HG03139 (cell line): ENCODE data around the gene UBASH3A.

ENCODE experiments used
- ATAC-seq: cut with Tn5 transposase; IDR thresholded peaks from one replicate; pipeline ENCODE4 v1.9.1; 2021; ENCODE audit not compliant: unreplicated experiment

The UBASH3A gene

DNA sequence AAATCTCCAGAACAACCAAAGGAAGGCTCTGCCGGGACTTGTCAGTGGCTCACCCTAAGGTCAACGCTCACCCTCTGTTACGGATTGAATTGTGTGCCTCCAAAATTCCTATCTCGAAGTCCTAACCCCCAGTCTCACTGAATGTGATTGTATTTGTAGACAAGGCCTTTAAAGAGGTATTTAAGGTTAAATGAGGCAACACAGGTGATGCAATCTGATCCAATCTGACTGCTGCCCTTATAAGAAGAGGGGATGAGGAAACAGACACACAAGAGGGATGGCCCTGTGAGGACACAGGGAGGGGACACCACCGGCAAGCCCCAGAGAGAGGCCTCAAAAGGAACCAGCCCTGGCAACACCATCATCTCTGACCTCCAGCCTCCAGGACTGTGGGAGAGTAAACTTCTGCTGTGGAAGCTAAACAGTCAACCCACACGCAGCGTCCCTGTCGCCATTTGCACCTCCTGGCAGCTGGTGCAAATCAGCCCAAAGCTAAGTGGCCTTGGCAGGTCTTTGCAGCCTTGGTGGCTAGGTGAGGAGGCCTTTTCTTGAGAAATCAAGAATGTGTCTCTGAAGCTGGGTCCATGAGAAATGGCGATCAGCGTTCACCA is 24.2 kb downstream of the UBASH3A start:
- ATAC-seq: no peak

DNA sequence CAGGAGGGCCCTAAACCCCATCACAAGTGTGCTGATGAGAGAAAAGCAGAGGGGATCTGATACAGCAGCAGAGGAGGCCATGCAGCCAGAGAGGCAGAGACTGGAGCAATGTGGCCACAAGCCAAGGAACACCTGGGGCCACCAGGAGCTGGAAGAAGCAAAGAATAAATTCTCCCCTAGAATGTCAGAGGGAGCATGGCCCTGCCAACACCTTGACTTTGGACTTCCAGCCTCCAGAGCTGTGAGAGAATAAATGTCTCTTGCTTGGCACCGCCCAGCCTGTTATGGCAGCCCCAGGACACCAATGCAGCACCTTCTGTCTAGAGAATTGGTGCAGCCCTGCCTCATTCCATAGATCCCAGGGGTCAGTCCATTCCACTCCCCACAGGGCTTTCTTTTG is 25.3 kb downstream of the UBASH3A start:
- no peak for ATAC-seq

DNA sequence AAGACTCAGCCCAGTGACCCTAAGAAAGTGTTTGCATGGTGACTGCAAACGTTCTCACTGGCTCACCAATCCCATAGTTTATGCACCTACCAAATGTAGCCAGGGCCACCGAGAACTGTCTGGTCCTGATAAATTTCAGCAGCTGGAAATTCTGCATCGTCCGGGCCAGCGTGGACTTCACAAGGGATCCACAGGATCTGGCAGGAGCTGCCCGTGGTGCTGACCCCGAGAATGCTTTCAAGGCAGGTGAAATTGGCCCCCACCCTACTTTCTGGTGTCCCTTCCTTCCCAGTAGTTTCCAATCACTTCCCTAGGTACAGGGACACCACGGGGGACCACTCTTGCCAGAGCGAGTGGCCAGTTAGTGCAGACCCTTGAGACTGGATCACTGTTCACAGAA is 26.2 kb downstream of the UBASH3A start:
- ATAC-seq: no peak

DNA sequence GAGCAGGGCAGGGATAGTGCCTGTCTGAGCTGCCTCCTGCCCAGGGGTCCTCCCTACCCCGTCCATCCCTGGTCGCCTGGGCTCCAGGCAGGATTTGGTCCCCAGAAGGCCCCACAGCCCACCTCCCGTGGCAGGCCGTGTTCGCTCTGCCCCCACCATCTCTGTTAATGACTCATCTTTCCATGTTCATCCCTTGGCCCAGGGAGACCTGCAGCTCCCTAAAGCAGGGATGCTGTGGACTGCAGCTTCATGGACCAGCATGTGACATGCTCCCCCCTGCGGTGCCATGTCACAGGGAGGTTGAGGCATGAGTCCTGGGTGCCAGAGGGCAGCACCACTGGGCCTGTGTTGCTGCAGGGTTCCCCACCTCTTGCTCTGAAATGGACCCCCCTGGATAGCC is 26.8 kb downstream of the UBASH3A start:
- ATAC-seq: no peak

DNA sequence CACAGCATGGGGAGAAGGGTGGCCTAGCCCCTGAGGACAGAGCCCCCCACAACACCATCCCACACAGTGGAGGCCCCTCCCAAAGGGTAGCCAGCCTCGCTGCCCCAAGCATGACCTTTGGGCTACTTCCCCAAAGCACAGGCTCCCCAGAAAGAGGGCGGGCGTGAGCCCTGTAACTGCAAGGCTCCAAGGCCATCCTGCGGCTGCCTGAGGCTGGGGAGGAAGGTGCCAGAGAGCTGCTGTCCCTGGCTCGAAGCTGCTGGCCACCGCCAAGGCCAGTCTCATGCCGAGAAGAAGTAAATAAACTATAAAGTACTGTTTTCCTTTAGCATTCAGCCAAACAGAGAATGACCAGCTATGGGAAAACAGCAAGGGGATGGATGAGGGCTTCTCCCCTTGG is 27.5 kb downstream of the UBASH3A start:
- no peak for ATAC-seq

DNA sequence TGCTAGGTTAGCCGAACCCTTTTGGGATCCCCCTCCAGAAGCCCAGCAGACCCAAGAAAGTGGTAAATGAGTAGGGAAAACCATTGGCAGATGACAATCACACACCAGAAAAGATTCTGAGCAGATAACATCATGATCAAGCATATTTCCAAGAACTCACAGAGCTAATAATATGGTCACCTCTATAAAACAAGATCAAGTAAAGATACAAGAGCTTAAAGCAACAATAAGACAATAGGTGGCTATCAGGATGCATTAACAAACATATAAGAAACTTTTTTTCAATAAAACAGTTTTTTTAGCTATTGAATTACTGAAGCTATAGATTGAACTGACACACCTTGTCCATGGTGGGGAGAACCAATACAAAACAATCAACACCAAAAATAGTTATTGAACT is 29.0 kb downstream of the UBASH3A start:
- ATAC-seq: no peak

DNA sequence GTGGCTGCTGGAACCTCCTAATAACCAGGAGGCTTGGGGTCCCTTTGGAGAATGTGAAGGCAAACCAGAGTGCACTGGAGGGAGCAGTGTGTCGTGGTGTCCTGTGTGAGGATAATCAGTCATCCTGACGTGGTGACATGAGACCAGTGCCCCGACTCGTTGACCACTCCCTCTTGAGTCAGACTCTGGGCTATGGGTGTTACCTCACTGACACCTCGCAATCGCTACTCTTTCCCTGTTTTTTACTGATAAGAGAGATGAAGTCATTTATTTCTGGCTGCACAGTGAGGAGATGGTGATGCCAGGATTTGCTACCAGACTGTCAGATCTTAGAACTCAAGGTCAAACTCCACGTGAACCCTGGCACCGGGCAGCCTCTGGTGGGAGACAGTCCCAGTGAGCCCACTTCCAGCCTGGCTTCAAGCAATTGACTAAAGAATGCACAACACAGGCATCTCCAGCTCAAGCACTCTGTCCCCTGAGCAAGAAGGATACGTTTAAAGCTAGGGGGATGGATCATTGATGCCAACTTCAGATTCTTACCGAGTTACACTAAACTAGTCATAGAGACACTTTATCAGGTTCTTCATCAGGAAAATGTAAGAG is 30.3 kb downstream of the UBASH3A start:
- no peak for ATAC-seq

DNA sequence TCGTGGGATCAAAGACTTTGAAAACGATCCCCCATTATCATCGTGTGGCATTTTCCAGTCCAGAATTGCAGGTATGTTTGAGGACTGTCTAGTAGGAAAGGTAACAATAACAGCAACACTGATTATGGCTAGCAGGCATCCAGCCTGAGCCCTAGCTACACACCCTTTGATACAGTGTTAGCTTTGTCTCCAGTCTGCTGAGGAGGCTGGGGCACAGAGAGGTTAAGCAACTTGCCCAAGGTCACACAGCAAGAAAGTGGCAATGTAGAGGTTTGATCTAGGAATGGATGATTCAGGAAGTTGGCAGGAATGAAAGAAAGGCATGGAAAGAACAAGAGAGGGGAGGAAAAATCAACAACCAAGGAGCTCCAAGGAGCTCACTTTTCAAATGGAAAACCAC is 31.2 kb downstream of the UBASH3A start:
- ATAC-seq: no peak

DNA sequence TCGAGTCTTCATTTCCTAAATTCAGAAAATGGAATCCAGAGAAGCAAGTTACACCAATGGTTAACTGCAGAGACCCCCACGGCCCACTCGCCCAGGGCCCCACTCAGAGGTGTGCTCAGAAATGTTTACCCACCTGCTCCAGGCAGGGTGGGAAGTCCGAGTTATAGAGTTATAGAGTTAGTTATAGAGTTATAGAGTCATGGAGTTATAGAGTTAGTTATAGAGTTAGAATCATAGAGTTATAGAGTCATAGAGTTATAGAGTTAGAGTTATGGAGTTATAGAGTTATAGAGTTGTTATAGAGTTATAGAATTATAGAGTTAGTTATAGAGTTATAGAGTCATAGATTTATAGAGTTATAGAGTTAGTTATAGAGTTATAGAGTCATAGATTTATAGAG is 31.7 kb downstream of the UBASH3A start:
- no peak for ATAC-seq

DNA sequence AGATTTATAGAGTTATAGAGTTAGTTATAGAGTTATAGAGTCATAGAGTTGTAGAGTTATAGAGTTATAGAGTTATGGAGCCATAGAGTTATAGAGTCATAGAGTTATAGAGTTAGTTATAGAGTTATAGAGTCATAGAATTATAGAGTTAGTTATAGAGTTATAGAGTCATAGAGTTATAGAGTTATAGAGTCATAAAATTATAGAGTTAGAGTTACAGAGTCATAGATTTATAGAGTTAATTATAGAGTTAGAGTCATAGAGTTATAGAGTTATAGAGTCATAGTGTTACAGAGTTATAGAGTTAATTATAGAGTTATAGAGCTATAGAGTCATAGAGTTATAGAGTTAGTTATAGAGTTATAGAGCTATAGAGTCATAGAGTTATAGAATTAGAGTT is 32.1 kb downstream of the UBASH3A start:
- ATAC-seq: no peak

DNA sequence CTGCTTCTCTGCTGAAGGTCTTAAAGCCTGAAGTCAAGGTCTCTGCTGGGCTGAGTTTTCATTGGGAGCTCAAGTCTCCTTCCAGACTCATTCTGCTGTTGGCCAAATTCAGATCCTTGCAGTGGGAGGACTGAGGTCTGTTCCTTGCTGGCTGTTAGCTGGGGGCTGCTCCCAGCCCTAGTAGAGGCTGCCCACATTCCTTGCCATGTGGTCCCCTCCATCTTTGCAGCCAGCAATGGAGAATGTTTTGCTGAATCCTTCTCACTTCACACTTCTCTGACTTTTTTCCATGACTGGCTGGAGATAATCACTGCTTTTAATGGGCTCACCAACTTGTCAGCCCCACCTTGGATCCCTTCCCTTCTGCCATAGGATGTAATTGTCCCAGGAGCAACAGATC is 33.2 kb downstream of the UBASH3A start:
- no peak for ATAC-seq

DNA sequence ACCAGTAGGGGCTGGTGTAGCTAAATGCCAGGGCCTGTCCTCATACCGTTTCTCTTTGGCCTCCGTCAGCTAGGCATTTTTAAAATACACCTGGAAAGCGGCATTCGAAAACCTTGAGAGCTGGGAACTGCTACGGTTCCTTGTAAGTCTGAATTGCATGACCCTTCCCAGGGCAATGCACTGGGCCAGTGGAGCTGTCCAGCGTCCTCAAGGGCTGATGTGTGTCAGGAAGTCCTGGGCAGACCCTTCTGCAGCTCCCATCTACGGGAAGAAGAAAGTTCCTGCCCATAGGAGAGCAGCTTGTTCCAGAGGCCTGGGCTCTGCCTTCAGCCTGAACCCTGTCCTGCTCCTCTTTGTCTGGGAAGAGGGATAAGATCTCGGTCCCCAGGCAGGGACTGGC is 34.1 kb downstream of the UBASH3A start:
- ATAC-seq: no peak

DNA sequence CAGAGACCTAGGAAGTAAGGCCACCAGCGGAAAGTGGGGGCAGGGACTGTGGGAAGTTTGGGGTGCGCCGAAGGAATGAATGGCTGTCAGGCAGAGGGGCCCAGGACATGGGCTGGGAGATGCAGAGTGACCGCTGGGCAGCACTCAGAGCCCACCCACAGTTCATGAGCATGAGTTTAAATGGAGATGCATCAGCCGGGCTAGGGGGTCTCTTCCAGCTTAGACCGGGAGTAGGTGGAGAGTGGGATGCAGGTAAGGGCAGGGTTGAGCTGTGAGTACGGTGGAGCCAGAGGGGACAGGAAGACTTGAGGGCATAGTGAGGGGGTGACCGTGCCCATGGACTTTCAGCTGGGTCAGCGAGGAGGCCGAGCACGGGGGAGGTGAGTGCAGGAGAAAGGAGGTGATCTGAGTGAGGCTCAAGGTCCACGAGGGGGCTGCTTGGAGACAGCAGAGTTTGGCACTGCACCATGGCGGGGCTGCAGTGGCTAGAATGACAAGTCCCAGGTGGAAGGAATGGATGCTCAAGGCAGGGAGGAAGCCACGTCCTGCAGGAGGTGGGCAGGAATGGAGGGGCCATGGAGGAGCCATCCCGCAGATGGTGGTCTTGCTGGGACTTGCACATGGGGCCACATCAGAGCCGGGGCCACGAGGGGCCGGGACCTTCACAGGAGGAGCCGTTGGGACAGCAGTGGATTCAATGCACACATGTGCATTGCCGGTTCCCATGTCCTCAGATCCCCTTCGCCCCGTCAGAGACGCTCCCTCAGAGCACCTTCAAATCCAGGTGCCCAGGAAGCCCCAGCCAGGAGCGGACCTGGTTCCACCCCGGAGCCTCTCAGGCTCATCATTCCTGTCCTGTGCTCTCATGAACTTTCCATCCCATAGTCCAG is 34.9 kb downstream of the UBASH3A start:
- ATAC-seq: no peak

DNA sequence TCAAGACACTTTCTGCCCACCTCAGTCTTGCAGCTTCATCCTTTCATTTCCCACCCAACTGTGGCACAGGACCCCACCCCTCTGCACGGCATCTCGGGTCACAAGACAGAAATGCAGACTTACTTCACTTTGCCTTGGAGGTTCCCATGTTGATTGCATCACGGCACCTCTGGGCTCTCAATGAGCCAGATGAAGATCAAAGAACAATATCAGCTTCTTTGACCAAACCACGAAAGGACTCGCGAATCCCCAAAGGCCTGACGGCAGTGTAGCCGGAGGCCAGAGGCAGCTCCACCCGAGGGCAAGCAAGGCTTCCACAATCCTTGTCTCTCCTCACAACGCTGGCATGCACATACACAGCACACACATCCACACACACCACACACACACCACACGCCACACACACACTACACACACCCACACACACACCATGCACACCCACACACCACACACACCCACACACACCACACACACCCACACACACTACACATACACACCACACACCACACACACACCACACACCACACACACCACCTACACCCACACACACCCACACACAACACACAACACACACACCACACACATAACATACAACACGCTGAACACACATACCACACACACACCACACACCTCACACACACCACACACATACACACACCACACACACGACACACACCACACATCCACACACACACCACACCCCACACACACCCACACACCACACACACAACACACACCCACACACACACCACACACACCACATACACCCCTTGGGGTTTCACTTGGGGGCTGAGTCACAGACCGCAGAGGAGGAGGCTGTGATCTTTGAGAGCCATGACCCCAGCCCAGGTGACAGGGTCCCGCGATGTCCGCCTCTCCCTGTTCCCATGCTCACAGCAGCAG is 35.8 kb downstream of the UBASH3A start:
- no peak for ATAC-seq

DNA sequence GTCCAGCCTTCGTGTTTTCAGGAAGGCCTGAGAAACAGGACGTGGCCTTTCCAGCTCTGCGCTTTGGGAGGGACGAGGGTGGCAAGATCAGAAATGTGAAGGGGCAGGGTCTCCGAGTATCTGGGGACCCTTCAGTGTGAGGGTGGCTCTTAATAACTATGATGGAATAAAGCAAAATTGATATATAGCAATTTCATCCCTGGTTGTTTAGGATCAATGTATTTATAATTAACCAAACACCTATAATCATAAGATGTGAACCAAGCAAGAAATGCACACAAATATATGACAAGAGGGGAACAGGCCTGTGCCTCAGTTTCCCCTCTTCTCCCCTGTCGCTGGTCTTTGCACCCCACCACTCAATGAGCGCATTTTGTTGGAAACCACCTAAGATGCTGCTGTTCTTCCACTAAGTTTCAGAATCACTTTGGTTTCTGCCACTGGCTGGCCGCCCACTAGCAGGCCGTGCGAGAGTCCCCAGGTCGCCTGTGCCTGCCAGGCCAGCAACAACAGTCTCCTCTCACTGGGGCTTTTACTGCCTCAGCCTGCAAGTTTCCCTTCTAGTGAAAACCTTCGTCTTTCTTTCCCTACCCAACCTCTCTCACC is 36.6 kb downstream of the UBASH3A start:
- no peak for ATAC-seq

DNA sequence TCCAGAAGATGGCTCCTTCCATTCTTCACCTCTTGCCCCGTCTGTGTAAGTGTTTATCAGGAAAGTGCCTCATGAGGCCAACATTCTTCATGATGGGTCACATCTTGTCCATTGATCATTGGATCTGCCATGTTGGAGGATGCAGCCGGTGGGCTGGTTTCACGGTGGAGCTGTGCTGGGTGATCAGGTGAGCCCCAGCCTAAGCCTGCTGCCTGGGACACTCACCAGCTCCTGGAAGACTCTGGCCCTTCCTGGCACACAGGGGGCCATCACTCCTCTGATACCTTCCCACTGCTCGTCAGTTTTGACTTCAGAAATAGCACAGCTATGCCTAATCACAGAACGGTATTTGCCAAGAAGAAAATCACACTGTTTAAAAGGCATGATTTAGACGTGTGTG is 38.3 kb downstream of the UBASH3A start:
- ATAC-seq: no peak

DNA sequence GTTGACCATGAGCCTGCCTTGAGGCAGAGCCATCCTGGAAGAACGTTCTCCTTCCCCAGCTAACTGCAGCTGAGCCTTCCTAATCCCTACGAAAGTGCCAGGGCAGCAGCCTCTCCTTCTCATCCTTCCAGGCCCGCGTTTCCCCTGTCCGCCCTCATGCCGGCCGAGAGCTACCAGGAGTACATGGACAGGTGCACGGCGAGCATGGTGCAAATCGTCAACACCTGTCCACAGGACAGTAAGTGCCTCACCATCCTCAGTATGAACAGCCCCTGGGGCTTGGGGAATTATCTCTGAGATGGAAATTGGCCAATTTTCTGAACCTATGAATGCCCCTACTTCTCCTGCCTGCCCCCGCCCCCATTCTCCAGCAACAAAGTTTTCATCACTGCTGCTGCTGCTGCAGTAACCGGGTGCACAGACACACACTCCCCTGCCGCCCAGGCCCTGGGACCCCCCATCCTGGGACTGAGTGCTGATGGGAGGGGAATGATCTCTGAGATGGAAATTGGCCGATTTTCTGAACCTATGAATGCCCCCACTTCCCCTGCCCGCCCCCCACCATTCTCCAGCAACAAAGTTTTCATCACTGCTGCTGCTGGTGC is 39.6 kb downstream of the UBASH3A start:
- ATAC-seq: no peak

DNA sequence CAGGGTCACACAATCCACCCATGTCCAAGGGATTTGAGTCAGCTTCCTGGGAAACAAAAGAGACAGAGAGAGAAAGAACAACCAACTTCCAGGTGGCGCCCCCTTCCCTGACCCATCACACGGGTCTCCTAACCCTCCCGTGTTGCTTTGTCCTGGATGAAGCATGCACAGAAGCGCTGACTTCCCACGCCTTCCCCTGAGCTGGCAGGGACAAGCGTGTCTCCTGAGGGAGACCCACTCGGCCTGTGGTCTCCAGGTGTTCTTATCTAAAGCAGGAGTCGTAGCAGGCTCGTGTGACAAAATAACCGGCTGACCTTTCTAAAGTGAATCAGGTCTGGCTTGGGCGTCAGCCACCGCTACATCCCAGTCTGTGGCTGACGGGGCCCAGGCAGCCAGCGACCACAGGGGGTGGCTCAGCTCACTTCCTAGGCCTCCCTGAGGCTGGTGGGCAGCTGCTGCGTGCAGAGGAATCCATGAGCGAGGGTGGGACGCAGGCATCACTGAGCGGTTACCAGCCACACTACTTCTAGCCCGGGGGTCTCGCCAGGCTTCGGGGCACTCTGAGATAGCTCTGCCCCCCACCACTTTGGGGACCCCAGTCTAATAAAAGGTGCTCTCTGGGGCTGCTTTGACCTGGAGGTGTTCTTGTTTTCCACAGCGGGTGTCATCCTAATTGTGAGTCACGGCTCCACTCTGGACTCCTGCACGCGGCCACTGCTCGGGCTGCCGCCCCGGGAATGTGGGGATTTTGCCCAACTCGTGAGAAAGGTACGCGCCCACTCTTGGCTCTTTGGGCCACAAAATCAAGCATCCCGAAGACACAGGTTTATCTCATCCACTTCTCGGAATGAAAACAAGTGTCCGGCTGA is 40.4 kb downstream of the UBASH3A start:
- ATAC-seq: no peak

DNA sequence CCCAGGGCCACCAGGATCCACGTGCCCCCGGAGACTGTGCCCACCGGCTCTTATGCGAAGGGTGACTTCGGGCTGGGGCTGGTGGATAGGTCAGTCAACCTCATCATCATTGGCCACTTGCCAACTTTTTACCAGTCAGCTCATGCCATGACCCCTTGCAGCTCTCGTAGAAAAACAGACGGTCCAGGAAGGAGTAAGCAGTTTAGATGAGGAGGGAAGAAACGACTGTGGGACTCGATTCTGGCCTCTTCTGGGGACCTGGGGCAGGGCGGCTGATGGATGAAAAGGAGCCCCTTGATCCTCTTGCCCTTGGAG is 41.0 kb downstream of the UBASH3A start:
- no peak for ATAC-seq

DNA sequence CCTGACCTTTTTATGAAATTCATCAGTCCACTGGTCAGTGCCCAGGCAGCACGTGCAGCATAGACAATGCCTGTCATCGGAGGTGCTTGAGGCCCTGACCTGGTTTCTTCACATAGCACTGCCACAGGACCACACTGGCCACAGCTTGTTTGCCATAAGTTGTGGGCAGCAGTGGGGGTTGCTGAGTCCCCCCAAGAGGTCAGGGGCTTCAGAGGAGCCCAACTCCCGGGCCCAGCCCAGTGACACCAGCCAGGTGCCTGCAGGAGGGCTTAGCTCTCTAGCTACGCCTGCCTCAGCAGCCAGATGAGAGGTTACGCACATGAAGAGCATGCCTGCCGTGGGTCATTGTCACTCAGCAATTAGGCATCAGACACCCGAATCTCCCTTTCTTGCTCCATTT is 41.6 kb downstream of the UBASH3A start:
- ATAC-seq: no peak
